DOHH2 (cell line): ENCODE data around the gene REN.

ENCODE experiments used
- EZH2phosphoT487 ChIP-seq: fragments of 200-600 bp; sonication (generic); IDR thresholded peaks from 2 replicates; pipeline ENCODE4 v1.6.1; 2017; ENCODE audit warnings: borderline replicate concordance, mild to moderate bottlenecking, antibody characterized with exemption, low read length, moderate library complexity, mixed read lengths
- TF ChIP-seq, protein P1 (sequence below): fragments of 200-600 bp; sonication (generic); IDR thresholded peaks from one replicate; pipeline ENCODE4 v1.5.1; 2014; ENCODE audit warnings: antibody characterized with exemption, mild to moderate bottlenecking, low read depth, low read length; ENCODE audit not compliant: poor library complexity, severe bottlenecking

DNA sequence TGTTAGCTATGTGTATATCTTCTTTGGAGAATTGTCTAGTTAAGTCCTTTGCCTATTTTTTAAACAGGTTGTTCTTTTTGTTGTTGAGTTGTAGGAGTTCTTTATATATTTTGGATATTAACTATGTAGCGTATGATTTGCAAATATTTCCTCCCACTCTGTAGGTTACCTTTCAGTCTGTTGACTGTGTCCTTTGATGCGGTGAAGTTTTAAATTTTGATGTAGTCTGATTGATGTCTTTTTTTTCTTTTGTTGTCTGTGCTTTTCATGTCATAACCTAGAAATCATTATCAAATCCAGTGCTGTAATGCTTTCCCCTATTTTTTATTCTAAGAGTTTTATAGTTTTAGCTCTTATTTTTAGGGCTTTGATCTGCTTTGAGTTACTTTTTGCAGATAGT lies 38.8 kb upstream of the REN start:
- TF ChIP-seq, protein P1, sequence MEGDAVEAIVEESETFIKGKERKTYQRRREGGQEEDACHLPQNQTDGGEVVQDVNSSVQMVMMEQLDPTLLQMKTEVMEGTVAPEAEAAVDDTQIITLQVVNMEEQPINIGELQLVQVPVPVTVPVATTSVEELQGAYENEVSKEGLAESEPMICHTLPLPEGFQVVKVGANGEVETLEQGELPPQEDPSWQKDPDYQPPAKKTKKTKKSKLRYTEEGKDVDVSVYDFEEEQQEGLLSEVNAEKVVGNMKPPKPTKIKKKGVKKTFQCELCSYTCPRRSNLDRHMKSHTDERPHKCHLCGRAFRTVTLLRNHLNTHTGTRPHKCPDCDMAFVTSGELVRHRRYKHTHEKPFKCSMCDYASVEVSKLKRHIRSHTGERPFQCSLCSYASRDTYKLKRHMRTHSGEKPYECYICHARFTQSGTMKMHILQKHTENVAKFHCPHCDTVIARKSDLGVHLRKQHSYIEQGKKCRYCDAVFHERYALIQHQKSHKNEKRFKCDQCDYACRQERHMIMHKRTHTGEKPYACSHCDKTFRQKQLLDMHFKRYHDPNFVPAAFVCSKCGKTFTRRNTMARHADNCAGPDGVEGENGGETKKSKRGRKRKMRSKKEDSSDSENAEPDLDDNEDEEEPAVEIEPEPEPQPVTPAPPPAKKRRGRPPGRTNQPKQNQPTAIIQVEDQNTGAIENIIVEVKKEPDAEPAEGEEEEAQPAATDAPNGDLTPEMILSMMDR, result no peak
- TF ChIP-seq EZH2phosphoT487, result no peak
